Activated CD4-positive, alpha-beta T cell treated with anti-CD3 and anti-CD28 coated beads, Interleukin-2, amount 50 U/mL, for 4 hours (primary cell): ENCODE data around the gene NUMA1.

ENCODE experiments used
- DNase-seq, 2 experiments: peaks; one replicate each; pipeline ENCODE4 v3.0.0-alpha.2; 2020

Gene NUMA1

GRCh38 chr11:72061739-72062396 lies 18.5 kb downstream of the NUMA1 start:
- no peak for DNase-seq

GRCh38 chr11:72058416-72059034 lies 21.8 kb downstream of the NUMA1 start:
- DNase-seq: no peak

- no peak for DNase-seq
Observed at GRCh38 chr11:72048766-72049460, 31.4 kb downstream of the NUMA1 start.

GRCh38 chr11:72045849-72046248 lies 34.5 kb downstream of the NUMA1 start:
- DNase-seq: no peak

GRCh38 chr11:72042064-72042745 lies 38.1 kb downstream of the NUMA1 start:
- DNase-seq: no peak

GRCh38 chr11:72041364-72042063 lies 38.8 kb downstream of the NUMA1 start:
- DNase-seq: peak; percentile 11 to 13

GRCh38 chr11:72040491-72041363 lies 39.6 kb downstream of the NUMA1 start:
- DNase-seq: peak; percentile 69 to 70

- no peak for DNase-seq
Observed at GRCh38 chr11:72039856-72040401, 40.4 kb downstream of the NUMA1 start.

GRCh38 chr11:72039031-72039855 lies 41.1 kb downstream of the NUMA1 start:
- DNase-seq: no peak

- DNase-seq: no peak
Observed at GRCh38 chr11:72038491-72038890, 41.9 kb downstream of the NUMA1 start.

- no peak for DNase-seq
Observed at GRCh38 chr11:72037554-72038311, 42.6 kb downstream of the NUMA1 start.

GRCh38 chr11:72036687-72037086 lies 43.7 kb downstream of the NUMA1 start:
- DNase-seq: no peak

- no peak for DNase-seq
Observed at GRCh38 chr11:72030472-72031045, 49.8 kb downstream of the NUMA1 start.

- no peak for DNase-seq
Observed at GRCh38 chr11:72026090-72026489, 54.3 kb downstream of the NUMA1 start.

GRCh38 chr11:72024069-72024754 lies 56.1 kb downstream of the NUMA1 start:
- DNase-seq: no peak

GRCh38 chr11:72023335-72023734 lies 57.0 kb downstream of the NUMA1 start:
- DNase-seq: no peak

GRCh38 chr11:72018171-72018570 lies 62.2 kb downstream of the NUMA1 start:
- no peak for DNase-seq

- DNase-seq: no peak
Observed at GRCh38 chr11:72015511-72016061, 64.8 kb downstream of the NUMA1 start.
